GM10266 (cell line): ENCODE data around the gene TCEAL4.

Experiments
- DNase-seq: peaks from one replicate; pipeline ENCODE4 v3.0.0; 2012; ENCODE audit errors: extremely low spot score
- CTCF ChIP-seq: IDR thresholded peaks from 2 replicates; pipeline ENCODE4 v1.5.1; 2012; ENCODE audit warnings: mild to moderate bottlenecking, low read depth; ENCODE audit not compliant: control insufficient read depth, insufficient read depth; ENCODE audit errors: missing control alignments

The TCEAL4 gene

DNA sequence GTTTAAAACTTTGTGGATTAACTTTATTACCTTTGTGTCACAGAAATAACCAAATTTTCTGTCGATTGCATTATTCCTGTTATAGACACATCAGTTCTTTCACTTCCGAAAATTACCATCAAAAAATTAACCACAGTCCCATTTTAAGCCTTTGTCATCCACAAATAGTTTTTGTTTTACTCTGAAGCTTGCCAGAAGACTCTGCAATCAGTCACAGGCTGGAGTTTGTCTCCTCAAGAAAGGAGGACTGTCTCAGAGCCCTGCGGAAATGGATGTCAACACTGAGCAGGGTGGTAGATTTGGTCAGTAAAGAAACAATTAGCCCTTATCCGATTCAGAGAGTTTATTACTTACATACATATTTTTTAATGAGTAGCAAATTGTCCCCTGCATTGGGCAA, 20.1 kb upstream of the TCEAL4 start:
- DNase-seq, result no peak
- TF ChIP-seq CTCF, result no peak

DNA sequence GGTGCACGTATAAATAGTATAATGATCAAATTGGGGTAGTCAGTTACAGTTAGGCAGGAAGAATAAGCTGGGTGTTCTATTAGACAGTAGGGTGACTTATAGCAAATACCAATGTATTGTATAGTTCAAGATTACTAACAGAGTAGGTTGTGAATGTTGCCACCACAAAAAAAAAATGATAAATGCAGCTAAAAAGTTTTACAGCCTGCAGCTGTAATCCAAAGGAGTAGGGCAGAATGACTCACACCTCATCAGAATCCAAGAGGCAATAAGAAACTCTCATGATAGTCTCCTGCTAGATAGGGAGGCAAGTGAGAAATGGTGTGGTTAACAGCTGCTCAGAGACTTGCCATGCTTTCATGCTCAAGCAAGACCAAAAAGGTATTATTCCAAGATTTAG, 19.6 kb upstream of the TCEAL4 start:
- no peak for DNase-seq
- TF ChIP-seq CTCF, result no peak

DNA sequence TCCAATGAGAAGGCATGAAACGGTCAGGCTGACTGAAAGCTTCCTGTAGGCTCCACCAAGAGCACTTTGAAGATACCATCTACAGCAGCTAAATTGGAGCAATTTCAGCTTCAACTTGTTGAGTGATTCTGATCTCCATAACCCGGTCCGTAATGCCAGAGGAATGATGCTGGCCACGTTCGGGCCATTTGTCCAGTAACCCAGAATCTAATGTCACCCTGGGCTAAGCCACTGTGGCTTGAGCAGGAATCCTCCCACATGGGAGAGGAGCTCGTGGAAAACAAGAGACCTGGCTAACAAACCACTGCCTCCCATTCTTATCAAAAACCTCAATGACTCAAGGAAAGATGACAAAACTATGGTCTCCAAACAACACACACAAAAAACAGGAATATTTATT, 14.2 kb upstream of the TCEAL4 start:
- no peak for TF ChIP-seq CTCF

DNA sequence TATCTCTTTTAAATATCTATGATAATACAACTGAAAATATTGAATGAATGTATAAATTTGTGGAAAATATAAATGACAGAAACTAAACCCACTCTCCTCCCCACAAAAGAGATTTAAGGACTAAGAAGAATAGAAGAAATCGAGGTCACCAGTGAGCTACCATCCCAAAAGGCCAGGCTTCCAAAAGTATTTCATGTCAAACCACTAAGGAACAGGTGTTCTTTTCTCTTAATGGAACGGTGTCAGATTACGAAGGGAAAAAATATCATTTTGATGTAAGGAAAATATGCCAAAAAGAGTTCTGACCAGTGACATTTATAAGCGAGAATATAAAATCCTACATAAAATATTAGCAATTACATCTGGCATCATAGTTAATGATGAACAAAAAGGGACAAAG, 13.6 kb upstream of the TCEAL4 start:
- no peak for TF ChIP-seq CTCF
- no peak for DNase-seq

More for the DNA sequence above, 14.2 kb upstream of the TCEAL4 start:
- DNase-seq, result no peak

DNA sequence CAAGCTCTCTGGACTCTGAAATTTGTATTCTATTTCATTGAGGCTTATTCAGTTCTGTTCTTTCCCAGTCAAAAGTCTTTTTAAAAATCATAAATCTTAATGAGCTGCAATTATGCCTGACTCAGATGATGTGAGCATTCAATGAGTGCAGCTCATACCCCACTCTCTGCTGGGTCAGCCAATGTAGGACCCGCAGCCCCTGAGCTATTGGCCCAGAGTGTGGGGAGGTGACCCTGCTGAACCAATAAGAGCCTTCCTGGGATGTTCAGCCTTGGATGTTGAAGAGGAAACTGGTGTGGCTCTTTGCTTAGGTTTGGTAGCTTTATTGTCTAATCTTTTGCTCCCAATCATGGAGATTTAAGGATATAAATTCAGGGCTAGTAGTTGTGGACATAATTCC, 12.1 kb upstream of the TCEAL4 start:
- no peak for DNase-seq
- no peak for TF ChIP-seq CTCF

DNA sequence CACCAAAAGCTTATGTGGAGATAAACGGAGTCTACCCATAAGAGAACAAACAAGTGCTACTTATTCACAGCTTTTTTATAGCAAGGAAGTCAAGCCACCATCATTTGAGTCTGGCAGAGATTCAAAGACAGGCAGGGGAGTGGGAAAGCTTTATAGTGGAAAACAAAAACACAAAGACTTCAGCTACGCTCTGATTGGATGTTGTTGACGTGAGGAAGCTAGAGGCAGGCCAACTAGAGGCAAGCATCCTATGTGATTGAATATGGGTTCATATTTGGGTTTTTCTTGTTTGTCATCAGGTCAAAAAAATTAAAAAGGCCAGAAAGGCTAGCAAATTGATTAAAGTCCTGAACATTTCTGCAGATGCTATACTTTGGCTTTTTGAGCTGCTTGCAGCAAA, 719 bp upstream of the TCEAL4 start:
- DNase-seq, result no peak
- TF ChIP-seq CTCF, result no peak

- no peak for DNase-seq
- no peak for TF ChIP-seq CTCF
Measured at GRCh38 chrX:103586314-103586646, 965 bp downstream of the TCEAL4 start.
